GM12872 (cell line): ENCODE measurements around the gene DOCK9.

Experiments
- CTCF ChIP-seq: IDR thresholded peaks from 3 replicates; pipeline ENCODE4 v1.5.1; 2011; ENCODE audit warnings: low read depth, mild to moderate bottlenecking, low read length, moderate library complexity; ENCODE audit not compliant: insufficient read depth

The DOCK9 gene

GRCh38 chr13:98961503-98962105 lies 16.3 kb downstream of the DOCK9 start:
- TF ChIP-seq CTCF, result no peak

DNA sequence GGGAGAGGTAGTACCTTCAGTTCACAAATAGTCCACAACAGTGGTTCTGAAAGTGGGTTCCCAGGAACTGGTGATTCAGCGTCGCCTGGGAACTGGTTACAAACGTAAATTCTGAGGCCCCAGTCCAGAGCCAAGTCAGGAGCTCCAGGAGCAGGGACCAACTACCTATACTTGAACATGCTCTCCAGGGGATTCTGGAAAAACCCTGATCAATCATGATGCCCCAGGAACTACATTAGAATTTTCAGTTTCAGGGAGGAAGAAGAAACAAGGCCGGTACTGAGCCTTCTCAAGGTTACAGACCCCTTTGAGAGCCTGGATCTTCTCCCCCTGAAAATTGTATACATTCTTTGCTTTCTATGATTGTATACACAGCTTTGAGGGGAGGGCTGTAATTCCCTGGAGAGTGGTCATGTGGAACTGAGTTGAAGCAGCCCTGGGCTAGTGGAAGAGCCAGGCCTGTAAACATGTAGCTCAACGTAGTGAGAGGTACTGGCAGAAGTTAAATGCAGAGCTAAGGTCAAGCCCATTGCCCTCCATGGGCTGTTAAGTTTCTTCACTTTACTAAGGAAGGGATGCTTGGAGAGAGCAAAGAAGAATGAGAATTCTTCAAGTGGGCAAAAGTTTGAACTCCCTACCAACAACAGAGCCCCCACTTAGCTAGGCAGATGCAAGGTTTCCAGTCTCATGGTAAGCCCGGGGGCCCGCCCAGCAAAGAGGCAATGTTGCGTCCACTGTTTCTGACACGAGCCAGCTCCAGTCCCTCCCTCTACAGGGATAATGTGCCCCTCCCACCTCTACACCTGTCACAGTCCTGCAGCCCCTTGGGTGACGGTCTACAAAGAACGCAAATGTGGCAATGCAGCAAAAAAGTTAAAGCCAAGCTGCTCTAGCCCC lies 17.0 kb downstream of the DOCK9 start:
- TF ChIP-seq CTCF, result no peak

DNA sequence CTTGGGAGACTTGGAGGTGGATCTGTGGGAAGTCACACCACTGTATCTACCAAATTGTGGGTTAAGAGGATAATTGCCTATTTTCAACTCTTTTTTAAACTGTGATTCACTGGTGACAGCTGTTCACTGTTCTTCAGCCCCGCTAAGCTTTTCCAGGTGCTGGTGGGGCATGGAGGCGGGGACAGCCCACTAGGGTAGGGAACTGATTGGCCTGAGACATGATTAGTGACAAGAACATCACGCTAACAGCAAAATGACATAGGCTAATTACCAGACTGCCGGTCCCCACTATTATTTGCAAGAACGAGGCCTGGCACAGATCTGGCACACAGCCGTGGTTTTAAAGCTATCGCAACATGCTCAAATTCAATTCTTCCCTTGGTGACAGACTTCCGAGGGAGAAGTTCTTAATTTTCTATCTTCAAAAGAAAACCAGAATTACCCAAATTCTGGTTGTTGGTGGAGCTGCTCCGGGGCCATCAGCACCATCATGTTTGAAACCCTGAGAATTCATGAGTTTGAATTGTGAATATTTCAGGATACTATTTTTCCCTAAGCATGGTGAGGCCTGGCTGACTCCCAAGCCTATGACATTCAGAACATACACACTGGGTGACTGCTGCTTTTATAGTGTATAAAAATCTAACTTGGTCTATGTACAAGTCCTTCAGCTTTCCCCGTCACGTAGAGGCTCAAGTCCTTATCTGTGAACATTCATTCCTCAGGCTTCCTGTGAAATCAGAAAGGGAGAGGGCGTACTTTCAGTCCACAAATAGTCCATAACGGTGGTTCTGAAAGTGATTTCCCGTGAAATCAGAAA lies 17.9 kb downstream of the DOCK9 start:
- TF ChIP-seq CTCF, result no peak

DNA sequence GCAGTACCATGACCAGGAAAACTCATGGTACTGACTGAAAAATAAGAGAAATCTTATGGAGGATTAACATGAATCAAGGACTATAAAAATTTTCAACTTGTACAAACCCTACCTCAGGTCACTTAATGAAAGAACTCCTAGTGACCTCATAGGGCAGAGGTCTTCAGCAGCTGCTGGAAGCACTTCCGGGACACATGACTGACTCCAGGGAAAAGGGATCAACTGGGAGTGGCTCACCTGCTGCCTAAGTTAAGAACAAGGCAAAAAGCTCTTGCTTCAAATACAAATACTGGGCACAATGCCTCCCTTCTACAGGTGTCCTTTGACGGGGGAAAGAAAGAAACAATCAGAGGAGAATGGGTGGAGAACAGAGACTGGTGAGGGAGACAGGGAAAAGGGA lies 18.6 kb downstream of the DOCK9 start:
- no peak for TF ChIP-seq CTCF

- TF ChIP-seq CTCF, result no peak
Observed at GRCh38 chr13:98958443-98958794, 19.4 kb downstream of the DOCK9 start.

DNA sequence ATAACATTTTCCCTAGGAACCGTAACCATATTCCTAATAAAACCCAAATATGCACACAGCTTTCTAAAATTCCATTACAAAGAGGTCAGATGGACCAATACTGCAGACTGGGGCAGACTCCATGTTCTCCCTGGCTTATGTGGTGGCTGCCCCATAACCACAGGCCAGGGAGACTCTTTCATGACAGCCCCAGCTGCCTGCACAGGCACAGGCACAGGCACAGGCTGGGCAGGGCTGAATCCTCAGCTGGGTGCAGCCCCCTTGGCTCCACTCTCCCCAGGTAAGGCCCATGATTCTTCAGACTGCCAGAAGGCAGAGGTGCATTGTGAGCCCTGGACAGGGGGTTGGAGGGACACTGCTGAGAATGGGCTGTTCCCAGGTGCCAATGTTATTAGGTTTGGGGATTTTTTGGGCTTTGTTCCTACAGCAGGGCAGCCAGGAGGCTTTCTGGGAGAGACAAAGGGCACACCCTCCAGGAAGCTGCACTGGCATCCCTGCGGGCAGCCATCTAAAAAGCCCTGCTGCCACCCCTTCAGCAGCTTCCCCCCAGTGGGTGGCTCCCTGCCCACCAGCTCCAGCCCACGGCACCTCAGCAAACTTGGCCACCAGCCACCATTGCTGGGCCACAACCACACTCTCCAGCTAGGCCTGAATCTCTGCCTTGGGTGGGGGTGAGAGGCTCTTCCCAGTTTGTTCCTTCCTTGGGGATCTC lies 20.0 kb downstream of the DOCK9 start:
- no peak for TF ChIP-seq CTCF
